Putamen (tissue), 1 donor: ENCODE results near the gene FAM81B.

Source experiments
- DNase-seq: peaks from one replicate; pipeline ENCODE4 v3.0.0-alpha.2; 2016; ENCODE audit warnings: low spot score

The FAM81B gene

DNA sequence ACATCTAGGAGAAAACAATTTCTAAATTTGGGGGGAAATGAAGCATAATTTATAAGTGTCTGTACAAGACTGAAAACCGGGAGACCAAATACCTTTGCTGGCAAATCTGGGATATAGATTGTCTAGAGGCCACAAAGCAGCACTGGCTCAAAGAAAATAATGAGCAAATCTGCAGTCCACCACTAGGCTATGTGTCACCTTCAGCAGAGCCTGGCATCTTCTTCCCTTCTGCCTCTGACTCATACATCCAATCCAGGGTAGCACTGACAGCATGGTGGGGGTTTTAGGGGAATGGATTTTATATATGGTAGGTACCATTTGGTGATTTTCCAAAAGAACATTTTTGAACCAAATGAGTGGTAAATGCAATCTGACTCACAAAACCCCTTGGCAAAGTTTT, 12.8 kb downstream of the FAM81B start:
- no peak for DNase-seq

GRCh38 chr5:95406426-95407090, 15.4 kb downstream of the FAM81B start:
- no peak for DNase-seq

GRCh38 chr5:95410279-95410678, 19.1 kb downstream of the FAM81B start:
- DNase-seq, result no peak

- DNase-seq, result no peak
Measured at GRCh38 chr5:95411474-95411873, 20.3 kb downstream of the FAM81B start.

DNA sequence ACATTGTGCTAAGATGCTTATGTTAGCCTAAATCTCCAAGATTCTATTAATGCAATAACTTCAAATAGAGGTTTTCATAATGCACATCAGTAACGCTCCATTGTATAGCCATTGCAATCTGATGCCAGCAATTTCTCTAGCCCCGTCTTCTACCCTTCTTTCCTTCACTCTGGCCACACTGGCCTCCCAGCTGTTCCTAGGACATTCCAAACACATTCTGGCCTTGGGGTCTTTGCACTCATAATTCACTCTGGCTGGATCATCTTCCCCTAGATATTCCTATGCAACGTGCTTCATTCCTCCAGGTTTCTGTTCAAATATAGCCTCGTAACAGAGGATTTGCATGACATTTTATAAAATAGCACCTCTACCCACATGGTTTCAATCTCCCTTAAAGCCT, 23.3 kb downstream of the FAM81B start:
- no peak for DNase-seq

GRCh38 chr5:95417971-95418370, 26.8 kb downstream of the FAM81B start:
- no peak for DNase-seq

DNA sequence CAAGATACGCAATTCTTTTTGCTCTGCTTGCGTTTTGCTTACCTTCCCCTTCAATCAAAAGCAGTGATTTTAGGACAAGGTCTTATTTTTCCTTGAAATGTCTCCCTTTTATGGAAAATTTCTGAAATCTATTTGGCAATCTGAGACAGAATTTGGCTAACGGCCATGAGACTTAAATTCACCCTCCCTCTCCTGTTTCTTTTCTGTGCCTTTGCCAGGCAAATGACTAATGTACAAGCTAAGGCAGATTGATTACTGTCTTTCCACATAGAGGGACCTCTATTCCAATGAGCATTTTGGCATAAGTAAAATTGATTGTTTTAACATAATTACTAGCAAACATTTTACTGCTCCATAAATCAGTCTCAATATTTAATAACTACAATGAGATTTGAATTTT, 31.7 kb downstream of the FAM81B start:
- DNase-seq, result no peak

- DNase-seq, result no peak
Measured at GRCh38 chr5:95424016-95424415, 32.9 kb downstream of the FAM81B start.

DNA sequence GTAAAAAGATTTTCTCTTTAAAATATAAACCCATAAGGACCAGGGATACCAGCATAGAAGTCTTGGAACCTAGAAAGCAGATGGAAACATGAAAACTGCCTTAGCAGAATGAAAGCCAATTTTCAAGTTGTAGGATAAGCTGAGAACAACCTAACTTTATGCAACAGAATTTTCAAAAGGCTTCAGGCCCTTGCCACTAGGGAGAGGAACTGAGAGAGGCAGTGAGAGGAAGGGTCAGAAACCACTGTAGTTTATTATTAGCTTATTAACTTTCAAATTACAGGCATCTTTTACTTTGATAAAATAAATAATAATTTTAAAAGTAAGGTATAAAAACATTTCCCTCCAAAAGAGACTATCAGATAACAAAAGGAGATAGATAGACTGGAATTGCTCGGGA, 33.4 kb downstream of the FAM81B start:
- no peak for DNase-seq

- DNase-seq, result no peak
Measured at GRCh38 chr5:95426227-95426626, 35.1 kb downstream of the FAM81B start.

DNA sequence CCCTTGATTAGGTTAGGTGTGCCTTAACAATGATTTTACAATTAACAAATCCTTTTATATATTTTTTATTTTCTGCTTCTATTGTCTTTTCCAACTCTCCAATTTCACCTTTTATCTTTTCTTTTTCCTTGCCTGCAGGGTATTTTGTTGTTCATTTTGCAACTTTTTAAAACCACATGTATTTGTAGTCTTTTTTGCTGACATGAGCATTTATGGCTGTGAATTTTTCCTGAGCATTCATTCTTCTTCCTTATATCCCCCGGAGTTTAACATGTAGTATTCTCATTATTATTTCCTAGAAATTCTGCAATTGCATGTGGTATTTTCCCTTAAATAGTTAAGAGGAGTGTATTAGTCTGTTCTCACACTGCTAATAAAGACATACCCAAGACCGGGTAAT, 41.6 kb downstream of the FAM81B start:
- no peak for DNase-seq

DNA sequence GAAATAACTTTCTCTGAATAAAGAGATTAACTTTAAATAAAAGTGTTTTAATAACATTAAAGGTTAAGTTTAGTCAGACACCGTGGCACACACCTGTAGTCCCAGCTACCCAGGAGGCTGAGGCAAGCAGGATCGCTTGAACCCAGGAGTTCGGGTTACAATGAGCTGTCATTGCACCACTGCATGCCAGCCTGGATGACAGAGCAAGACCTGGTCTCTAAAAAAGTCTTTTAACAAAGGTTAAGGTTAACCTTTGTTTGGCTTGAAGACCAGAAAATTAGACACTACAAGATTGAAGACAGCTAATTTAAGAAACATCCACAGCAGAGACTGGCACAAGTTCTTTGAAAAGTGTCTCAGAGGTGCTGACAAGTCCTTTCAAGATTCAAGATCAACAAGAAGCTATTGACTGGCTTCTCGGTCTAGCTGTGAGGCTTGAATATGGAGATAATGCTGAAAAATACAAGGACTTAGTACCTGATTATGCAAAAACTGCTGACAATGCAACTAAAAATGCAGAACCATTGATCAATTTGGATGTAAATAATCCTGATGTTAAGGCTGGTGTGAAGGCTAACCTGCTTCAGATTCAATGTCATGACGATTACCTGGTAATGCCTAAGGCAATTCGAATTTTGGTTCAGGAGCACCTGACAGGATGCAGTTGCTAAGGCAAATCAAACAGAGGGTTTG, 48.8 kb downstream of the FAM81B start:
- DNase-seq, result no peak

- no peak for DNase-seq
Measured at GRCh38 chr5:95440825-95441224, 49.7 kb downstream of the FAM81B start.

- DNase-seq, result no peak
Measured at GRCh38 chr5:95441636-95442035, 50.5 kb downstream of the FAM81B start.

- no peak for DNase-seq
Measured at GRCh38 chr5:95445442-95445841, 54.3 kb downstream of the FAM81B start.

DNA sequence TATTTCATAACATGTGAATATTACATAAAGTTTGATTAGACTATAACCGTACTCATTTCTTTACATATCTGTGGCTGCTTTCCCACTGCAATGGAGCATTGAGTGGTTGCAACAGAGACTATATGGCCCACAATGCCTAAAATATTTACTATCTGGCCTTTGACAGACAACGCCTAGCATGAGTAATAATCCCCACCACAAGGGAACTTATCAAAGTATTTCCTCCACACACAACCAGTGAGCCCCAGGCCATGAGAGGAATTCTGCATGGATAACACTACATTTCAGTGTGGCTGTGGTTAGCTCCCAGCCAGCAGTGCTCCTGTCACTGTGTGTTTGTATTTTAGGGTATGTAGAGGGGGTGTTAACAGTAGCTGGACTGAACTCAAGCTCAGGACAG, 54.8 kb downstream of the FAM81B start:
- DNase-seq, result no peak

DNA sequence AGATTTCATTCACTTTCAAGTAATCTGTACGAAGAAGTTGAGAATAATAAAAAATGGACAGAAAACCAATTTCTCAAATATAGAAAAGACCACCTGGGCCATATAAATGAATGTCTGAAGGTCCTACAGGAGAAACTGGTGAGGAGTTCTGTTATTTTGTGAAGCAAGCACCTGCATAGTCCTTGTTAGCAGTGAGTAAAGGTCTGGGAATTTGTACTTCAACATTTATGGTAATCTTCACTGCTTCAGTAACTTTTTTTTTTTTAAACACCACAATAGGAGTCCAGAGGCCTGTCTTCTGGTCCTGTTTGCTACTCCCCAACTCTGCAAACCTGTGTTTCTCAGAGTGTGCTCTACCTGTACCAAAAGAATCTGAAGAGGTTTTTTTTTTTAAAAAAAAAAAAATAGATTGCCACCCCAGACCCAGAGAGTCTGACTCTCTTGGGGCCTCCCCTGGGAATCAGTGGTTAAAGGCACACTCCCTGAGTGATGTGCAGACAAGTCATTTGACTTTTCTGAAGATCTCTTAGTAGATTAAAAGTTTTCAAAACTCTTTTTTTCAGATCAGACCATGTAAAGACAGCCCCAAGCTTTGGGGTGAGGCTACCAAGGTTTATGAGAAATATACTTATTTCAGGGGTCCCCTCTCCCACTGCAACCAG, 55.5 kb downstream of the FAM81B start:
- no peak for DNase-seq

GRCh38 chr5:95447961-95448360, 56.8 kb downstream of the FAM81B start:
- DNase-seq, result no peak

- no peak for DNase-seq
Measured at GRCh38 chr5:95448789-95449188, 57.6 kb downstream of the FAM81B start.

DNA sequence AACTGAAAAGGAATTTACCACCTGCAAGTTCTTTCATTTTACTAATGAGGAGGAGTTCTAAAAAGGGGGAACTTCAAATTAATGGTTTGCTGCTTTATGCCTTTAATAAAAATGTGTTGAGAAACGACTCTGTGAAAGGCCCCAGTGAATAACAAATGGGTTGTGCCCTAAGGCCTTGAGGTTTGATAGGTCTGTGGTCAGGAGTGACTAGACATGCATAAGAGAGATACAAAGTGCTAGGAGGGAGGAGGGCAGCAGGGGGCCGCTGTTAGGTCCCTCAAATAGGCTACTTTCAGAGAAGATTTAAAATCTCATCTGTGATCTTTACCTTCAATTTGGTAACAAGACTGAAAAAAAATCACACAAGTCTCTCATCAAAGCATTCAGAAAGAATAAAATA, 58.3 kb downstream of the FAM81B start:
- no peak for DNase-seq

- DNase-seq, result no peak
Measured at GRCh38 chr5:95454536-95454935, 63.4 kb downstream of the FAM81B start.

- no peak for DNase-seq
Measured at GRCh38 chr5:95460665-95461064, 69.5 kb downstream of the FAM81B start.

DNA sequence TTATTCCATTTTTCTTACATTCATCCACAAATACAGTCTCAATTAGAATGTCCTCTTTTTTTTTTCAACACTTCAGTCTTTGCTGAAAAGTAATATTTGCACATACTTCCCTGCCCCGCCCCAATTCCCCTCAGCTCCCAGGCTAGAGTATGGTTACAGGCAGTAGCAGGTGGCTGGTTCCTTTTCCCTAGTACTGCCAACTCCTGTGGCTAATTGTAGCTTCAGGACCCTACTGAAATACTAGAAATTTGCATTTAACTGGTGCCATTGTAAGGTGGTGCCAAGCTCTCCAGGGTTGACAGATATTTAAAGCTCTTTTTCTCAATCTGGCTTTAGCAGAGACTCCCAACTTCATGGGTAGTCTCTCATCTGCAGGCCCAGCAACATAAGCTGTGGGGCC, 80.3 kb downstream of the FAM81B start:
- DNase-seq, result no peak
